ENCODE results near the gene EIF3M.

EIF3M gene

GRCh38 chr11:32562839-32563599 lies 20.6 kb upstream of the EIF3M start:
- H3K4me3 ChIP-seq (ENCODE audit: low read depth, low read length) = no peak overlapping the region
- TF ChIP-seq, protein P1, sequence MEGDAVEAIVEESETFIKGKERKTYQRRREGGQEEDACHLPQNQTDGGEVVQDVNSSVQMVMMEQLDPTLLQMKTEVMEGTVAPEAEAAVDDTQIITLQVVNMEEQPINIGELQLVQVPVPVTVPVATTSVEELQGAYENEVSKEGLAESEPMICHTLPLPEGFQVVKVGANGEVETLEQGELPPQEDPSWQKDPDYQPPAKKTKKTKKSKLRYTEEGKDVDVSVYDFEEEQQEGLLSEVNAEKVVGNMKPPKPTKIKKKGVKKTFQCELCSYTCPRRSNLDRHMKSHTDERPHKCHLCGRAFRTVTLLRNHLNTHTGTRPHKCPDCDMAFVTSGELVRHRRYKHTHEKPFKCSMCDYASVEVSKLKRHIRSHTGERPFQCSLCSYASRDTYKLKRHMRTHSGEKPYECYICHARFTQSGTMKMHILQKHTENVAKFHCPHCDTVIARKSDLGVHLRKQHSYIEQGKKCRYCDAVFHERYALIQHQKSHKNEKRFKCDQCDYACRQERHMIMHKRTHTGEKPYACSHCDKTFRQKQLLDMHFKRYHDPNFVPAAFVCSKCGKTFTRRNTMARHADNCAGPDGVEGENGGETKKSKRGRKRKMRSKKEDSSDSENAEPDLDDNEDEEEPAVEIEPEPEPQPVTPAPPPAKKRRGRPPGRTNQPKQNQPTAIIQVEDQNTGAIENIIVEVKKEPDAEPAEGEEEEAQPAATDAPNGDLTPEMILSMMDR (IDR thresholded peaks at IDR 0.05; ENCODE audit: low read depth, low read length) = no peak

GRCh38 chr11:32563600-32563959 lies 20.1 kb upstream of the EIF3M start:
- H3K4me3 ChIP-seq (ENCODE audit: low read depth, low read length) = no peak overlapping the region
- TF ChIP-seq, protein P1 (IDR thresholded peaks at IDR 0.05; ENCODE audit: low read depth, low read length) = no peak

- H3K4me3 ChIP-seq (ENCODE audit: low read depth, low read length) = no peak overlapping the region
- TF ChIP-seq, protein P1 (IDR thresholded peaks at IDR 0.05; ENCODE audit: low read depth, low read length) = no peak
These were observed 17.1 kb upstream of the EIF3M start for GRCh38 chr11:32566517-32566916.

DNA sequence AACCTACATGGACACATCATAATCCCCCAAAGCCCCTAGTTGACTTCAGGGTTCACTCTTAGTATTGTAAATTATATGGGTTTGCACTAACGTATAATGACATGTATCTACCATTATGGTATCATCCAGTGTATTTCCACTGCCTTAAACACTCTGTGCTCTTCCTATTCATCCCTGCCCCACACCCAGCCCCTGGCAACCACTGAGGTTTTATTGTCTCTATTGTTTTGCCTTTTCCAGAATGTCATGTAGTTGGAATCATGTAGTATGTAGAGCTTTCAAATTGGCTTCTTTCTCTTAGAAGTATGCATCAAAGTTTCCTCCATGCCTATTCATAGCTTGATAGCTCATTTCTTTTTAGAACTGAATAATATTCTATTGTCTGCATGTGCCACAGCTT lies 16.5 kb upstream of the EIF3M start:
- TF ChIP-seq, protein P1 (IDR thresholded peaks at IDR 0.05; ENCODE audit: low read depth, low read length) = no peak

DNA sequence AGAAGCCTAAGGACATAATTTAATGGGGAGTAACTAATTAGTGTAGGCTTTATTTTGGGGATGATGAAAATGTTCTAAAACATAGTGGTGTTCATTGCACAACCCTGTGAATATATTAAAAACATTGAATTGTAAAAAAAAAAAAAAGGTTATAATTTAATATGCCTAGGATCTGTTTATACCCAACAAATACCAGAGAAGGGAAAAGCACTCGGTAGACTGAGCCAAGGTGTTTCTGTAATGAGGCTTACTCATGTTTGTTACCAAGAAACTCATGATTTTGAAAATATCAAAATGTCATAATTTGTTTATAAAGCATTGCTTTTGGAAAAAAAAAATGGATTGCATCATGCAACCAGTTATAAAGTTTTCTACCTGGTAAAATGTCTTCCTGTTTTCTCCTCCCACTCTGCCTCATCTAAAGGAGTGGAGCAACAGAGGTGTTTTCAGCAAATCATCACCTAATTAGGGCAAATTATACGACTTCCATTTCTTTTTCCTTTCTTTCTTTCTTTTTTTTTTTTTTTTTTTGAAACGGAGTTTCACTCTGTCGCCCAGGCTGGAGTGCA lies 14.2 kb upstream of the EIF3M start:
- no peak overlapping the region for H3K4me3 ChIP-seq (ENCODE audit: low read depth, low read length)
- TF ChIP-seq, protein P1 (IDR thresholded peaks at IDR 0.05; ENCODE audit: low read depth, low read length) = no peak

More for the DNA sequence above, 16.5 kb upstream of the EIF3M start:
- no peak overlapping the region for H3K4me3 ChIP-seq (ENCODE audit: low read depth, low read length)

DNA sequence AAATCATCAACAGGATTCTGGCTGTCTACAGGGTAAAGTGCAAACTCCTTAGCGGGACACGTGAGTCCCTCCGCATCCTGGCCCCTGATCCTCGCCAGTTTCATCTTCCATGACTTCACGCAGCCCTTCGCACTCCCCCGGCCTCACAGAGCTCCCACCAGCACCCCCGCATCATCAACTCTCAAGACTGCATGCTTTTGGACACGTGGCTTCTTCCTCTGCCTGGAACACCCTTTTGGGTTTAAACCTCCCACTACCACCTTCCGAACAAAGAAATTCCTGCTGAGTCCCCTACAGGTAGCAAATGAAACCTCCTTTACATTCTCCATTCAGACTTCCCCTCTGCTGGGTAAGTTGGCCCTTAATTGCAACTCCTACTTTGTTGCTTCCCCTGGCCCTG lies 12.6 kb upstream of the EIF3M start:
- no peak overlapping the region for H3K4me3 ChIP-seq (ENCODE audit: low read depth, low read length)
- TF ChIP-seq, protein P1 (IDR thresholded peaks at IDR 0.05; ENCODE audit: low read depth, low read length) = no peak

- H3K4me3 ChIP-seq (ENCODE audit: low read depth, low read length) = no peak overlapping the region
- TF ChIP-seq, protein P1 (IDR thresholded peaks at IDR 0.05; ENCODE audit: low read depth, low read length) = no peak
These were observed 10.4 kb upstream of the EIF3M start for GRCh38 chr11:32573228-32573627.
